ENCODE data around the gene HMGXB3.

DNA sequence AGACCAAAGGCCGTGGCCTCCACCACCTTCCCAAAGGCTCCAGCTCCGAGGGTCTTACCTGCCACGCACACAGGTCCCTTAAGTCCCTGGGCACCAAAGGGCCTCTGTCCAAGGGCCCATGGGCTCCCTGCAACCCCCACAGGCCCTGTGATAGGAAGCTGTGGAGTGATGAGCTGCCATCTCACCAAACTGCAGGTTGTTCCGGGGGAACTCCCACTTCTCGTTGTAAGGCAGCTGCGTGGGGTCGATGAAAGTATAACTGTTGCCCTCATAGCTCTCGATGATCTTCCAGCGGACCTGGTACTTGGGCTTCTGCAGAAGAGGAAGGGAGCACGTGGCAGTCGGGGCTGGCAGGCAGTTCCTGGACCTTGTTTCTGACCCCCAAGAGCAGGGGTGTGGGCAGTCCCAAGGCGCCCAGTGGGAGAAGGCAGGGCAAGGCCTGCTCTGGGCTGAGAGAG lies 61.0 kb downstream of the HMGXB3 start:
- TF ChIP-seq, protein P1, sequence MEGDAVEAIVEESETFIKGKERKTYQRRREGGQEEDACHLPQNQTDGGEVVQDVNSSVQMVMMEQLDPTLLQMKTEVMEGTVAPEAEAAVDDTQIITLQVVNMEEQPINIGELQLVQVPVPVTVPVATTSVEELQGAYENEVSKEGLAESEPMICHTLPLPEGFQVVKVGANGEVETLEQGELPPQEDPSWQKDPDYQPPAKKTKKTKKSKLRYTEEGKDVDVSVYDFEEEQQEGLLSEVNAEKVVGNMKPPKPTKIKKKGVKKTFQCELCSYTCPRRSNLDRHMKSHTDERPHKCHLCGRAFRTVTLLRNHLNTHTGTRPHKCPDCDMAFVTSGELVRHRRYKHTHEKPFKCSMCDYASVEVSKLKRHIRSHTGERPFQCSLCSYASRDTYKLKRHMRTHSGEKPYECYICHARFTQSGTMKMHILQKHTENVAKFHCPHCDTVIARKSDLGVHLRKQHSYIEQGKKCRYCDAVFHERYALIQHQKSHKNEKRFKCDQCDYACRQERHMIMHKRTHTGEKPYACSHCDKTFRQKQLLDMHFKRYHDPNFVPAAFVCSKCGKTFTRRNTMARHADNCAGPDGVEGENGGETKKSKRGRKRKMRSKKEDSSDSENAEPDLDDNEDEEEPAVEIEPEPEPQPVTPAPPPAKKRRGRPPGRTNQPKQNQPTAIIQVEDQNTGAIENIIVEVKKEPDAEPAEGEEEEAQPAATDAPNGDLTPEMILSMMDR (IDR thresholded peaks at IDR 0.05): no peak
- no peak for TF ChIP-seq POLR2A (IDR thresholded peaks at IDR 0.05)

Data from thyroid gland (tissue), 4 donors.